GM19467 (cell line): ENCODE measurements around the gene ACTG1.

Experiments used
- ATAC-seq: cut with Tn5 transposase; IDR thresholded peaks from one replicate; pipeline ENCODE4 v1.9.1; 2021; ENCODE audit warnings: mild to moderate bottlenecking, moderate library complexity; ENCODE audit not compliant: unreplicated experiment

ACTG1 gene

GRCh38 chr17:81512562-81513371 is at the start of gene ACTG1:
Gene ACTG1 (minus strand): TSS chr17:81512799. CDS start chr17:81512354, 445 bp downstream.
- peak; percentile 43 for ATAC-seq

GRCh38 chr17:81561494-81561885 is 48.9 kb upstream of the ACTG1 start:
- ATAC-seq, result no peak

- ATAC-seq, result no peak
Measured at GRCh38 chr17:81558941-81559806, 46.6 kb upstream of the ACTG1 start.

- no peak for ATAC-seq
Measured at GRCh38 chr17:81558115-81558468, 45.5 kb upstream of the ACTG1 start.

GRCh38 chr17:81557276-81558114 is 44.9 kb upstream of the ACTG1 start:
- no peak for ATAC-seq

GRCh38 chr17:81556863-81557262 is 44.3 kb upstream of the ACTG1 start:
- ATAC-seq, result no peak

GRCh38 chr17:81556175-81556691 is 43.6 kb upstream of the ACTG1 start:
- ATAC-seq, result no peak

- no peak for ATAC-seq
Measured at GRCh38 chr17:81553616-81554181, 41.1 kb upstream of the ACTG1 start.

- ATAC-seq, result peak; percentile 30
Measured at GRCh38 chr17:81553018-81553615, 40.5 kb upstream of the ACTG1 start.

GRCh38 chr17:81552244-81553017 is 39.8 kb upstream of the ACTG1 start, which contains the start of gene FAAP100:
Gene FAAP100 (minus strand): TSS chr17:81552353. CDS start chr17:81552330, 23 bp downstream.
- peak; percentile 44 for ATAC-seq

GRCh38 chr17:81551458-81552243 is 39.1 kb upstream of the ACTG1 start:
- ATAC-seq, result no peak

GRCh38 chr17:81550830-81551457 is 38.3 kb upstream of the ACTG1 start:
- no peak for ATAC-seq

GRCh38 chr17:81550285-81550684 is 37.7 kb upstream of the ACTG1 start:
- ATAC-seq, result no peak

GRCh38 chr17:81549826-81550225 is 37.2 kb upstream of the ACTG1 start:
- no peak for ATAC-seq

GRCh38 chr17:81549031-81549557 is 36.5 kb upstream of the ACTG1 start:
- no peak for ATAC-seq

- no peak for ATAC-seq
Measured at GRCh38 chr17:81547614-81547982, 35.0 kb upstream of the ACTG1 start.

- ATAC-seq, result no peak
Measured at GRCh38 chr17:81546906-81547613, 34.5 kb upstream of the ACTG1 start.
